Astrocyte (in vitro differentiated cells and primary cell): Measurements from ENCODE around the gene CETN1. TPM values are rescaled to one million over a fixed set of nuclear protein-coding genes. Genes with fewer than 3 reads are reported as not detected.

Experiments
- DNase-seq: peaks from one replicate; pipeline ENCODE4 v3.0.0-alpha.2; 2010; ENCODE audit warnings: low read depth
- FAIRE-seq: peaks from 2 replicates; lab custom pipeline; 2011; peaks lifted over from hg19 to GRCh38; lab: Jason Lieb, UNC
- H2AFZ ChIP-seq: 2 replicates; pipeline ENCODE4 v1.6.0; 2012; ENCODE audit warnings: low read depth, low read length, inconsistent platforms
- H3K27ac ChIP-seq: 2 replicates; pipeline ENCODE4 v1.5.1; 2011; ENCODE audit warnings: low read depth, low read length, inconsistent platforms
- H3K27me3 ChIP-seq: 2 replicates; pipeline ENCODE4 v1.6.0; 2011; ENCODE audit warnings: low read length, inconsistent platforms; ENCODE audit not compliant: insufficient read depth
- H3K36me3 ChIP-seq: 2 replicates; pipeline ENCODE4 v1.5.1; 2011; ENCODE audit warnings: low read length, inconsistent platforms; ENCODE audit not compliant: insufficient read depth
- H3K4me1 ChIP-seq: 2 replicates; pipeline ENCODE4 v1.5.1; 2011; ENCODE audit warnings: low read length, inconsistent platforms; ENCODE audit not compliant: insufficient read depth
- H3K4me2 ChIP-seq: 2 replicates; pipeline ENCODE4 v1.6.0; 2012; ENCODE audit warnings: low read length, inconsistent platforms
- H3K4me3 ChIP-seq: 2 replicates; pipeline ENCODE4 v1.5.1; 2011; ENCODE audit warnings: low read depth, mild to moderate bottlenecking, low read length, inconsistent platforms; ENCODE audit not compliant: insufficient read depth
- H3K79me2 ChIP-seq: 2 replicates; pipeline ENCODE4 v1.6.0; 2012; ENCODE audit warnings: mild to moderate bottlenecking, low read length, inconsistent platforms; ENCODE audit not compliant: insufficient read depth
- H3K9ac ChIP-seq: 2 replicates; pipeline ENCODE4 v1.6.0; 2012; ENCODE audit warnings: mild to moderate bottlenecking, low read length, inconsistent platforms
- H3K9me3 ChIP-seq: 2 replicates; pipeline ENCODE4 v1.5.1; 2012; ENCODE audit warnings: low read depth, mild to moderate bottlenecking, low read length, inconsistent platforms; ENCODE audit not compliant: insufficient read depth
- H4K20me1 ChIP-seq: 2 replicates; pipeline ENCODE4 v1.6.0; 2012; ENCODE audit warnings: low read length, inconsistent platforms; ENCODE audit not compliant: insufficient read depth
- H3K27ac Mint-ChIP-seq: one replicate; pipeline ENCODE4 v1.8.0; 2021; ENCODE audit warnings: mild to moderate bottlenecking, mixed read lengths; ENCODE audit not compliant: unreplicated experiment
- H3K27me3 Mint-ChIP-seq: one replicate; pipeline ENCODE4 v1.8.0; 2021; ENCODE audit warnings: low read depth, mixed read lengths; ENCODE audit not compliant: unreplicated experiment
- H3K36me3 Mint-ChIP-seq: one replicate; pipeline ENCODE4 v1.8.0; 2021; ENCODE audit warnings: low read depth, mixed read lengths; ENCODE audit not compliant: unreplicated experiment
- H3K4me1 Mint-ChIP-seq: one replicate; pipeline ENCODE4 v1.8.0; 2021; ENCODE audit warnings: low read depth, mixed read lengths; ENCODE audit not compliant: unreplicated experiment
- H3K4me3 Mint-ChIP-seq: one replicate; pipeline ENCODE4 v1.8.0; 2021; ENCODE audit warnings: mild to moderate bottlenecking, moderate library complexity, mixed read lengths; ENCODE audit not compliant: unreplicated experiment
- H3K9me3 Mint-ChIP-seq: one replicate; pipeline ENCODE4 v1.8.0; 2021; ENCODE audit warnings: mild to moderate bottlenecking, mixed read lengths; ENCODE audit not compliant: unreplicated experiment
- CTCF ChIP-seq: IDR thresholded peaks from 2 replicates; pipeline ENCODE4 v1.5.1; 2011; ENCODE audit warnings: low read depth, mild to moderate bottlenecking, inconsistent platforms, low read length, moderate library complexity; ENCODE audit not compliant: insufficient read depth
- EZH2 ChIP-seq: IDR thresholded peaks from 2 replicates; pipeline ENCODE4 v1.6.1; 2012; ENCODE audit warnings: mild to moderate bottlenecking, low read length, inconsistent platforms; ENCODE audit not compliant: insufficient read depth
- total RNA-seq: library from RNA; stranded (reverse); gene quantifications from 2 replicates; pipeline ENCODE4 v1.2.1, GENCODE V29; 2021

The CETN1 gene
- total RNA-seq, 1 donor from 2014 or later = not detected

- Histone ChIP-seq H3K36me3 (no peaks in the 10 kb centered on the region), H3K4me1 (no peaks in the 10 kb centered on the region), H3K27me3 (peaks cover 19% of the 10 kb centered on the region), H3K79me2 (no peaks in the 10 kb centered on the region), H3K9ac (no peak overlapping the region), H3K4me3 (no peak overlapping the region), H2AFZ (no peak overlapping the region), H3K27ac (no peak overlapping the region), H3K9me3 (no peaks in the 10 kb centered on the region), H4K20me1 (no peaks in the 10 kb centered on the region), H3K4me2 (peak overlapping the region; percentile 49)
- no peak for TF ChIP-seq EZH2
- no peak overlapping the region for H3K4me3 Mint-ChIP-seq
- H3K27me3 Mint-ChIP-seq = peaks cover 16% of the 10 kb centered on the region
- H3K36me3 Mint-ChIP-seq = no peaks in the 10 kb centered on the region
- H3K27ac Mint-ChIP-seq = no peak overlapping the region
- H3K4me1 Mint-ChIP-seq = no peaks in the 10 kb centered on the region
- DNase-seq = no peak
- FAIRE-seq = no peak
- H3K9me3 Mint-ChIP-seq = no peaks in the 10 kb centered on the region
These were observed 16.2 kb downstream of the CETN1 start for GRCh38 chr18:596288-596881.

GRCh38 chr18:598124-598589, 18.0 kb downstream of the CETN1 start:
- Mint-ChIP-seq H3K27ac (no peak overlapping the region), H3K4me3 (peak overlapping the region; percentile 43)

GRCh38 chr18:600107-600506, 19.9 kb downstream of the CETN1 start:
- Histone ChIP-seq H3K79me2 (no peaks in the 10 kb centered on the region), H2AFZ (no peak overlapping the region), H3K36me3 (no peaks in the 10 kb centered on the region), H3K9me3 (no peaks in the 10 kb centered on the region), H3K27me3 (peaks cover 28% of the 10 kb centered on the region), H3K4me2 (no peak overlapping the region), H4K20me1 (no peaks in the 10 kb centered on the region), H3K4me3 (no peak overlapping the region), H3K9ac (no peak overlapping the region), H3K4me1 (no peaks in the 10 kb centered on the region), H3K27ac (no peak overlapping the region)
- Mint-ChIP-seq H3K4me1 (no peaks in the 10 kb centered on the region), H3K9me3 (peaks cover 3% of the 10 kb centered on the region), H3K27ac (no peak overlapping the region), H3K36me3 (no peaks in the 10 kb centered on the region), H3K27me3 (peaks cover 29% of the 10 kb centered on the region), H3K4me3 (no peak overlapping the region)
- DNase-seq (no peak), FAIRE-seq (no peak)
- TF ChIP-seq CTCF (no peak), EZH2 (no peak)

More at GRCh38 chr18:598124-598589, 18.0 kb downstream of the CETN1 start:
- Mint-ChIP-seq H3K27me3 (peaks cover 28% of the 10 kb centered on the region), H3K9me3 (peaks cover 3% of the 10 kb centered on the region), H3K36me3 (no peaks in the 10 kb centered on the region), H3K4me1 (no peaks in the 10 kb centered on the region)
- TF ChIP-seq EZH2 = no peak
- TF ChIP-seq CTCF = no peak
- Histone ChIP-seq H4K20me1 (no peaks in the 10 kb centered on the region), H3K27ac (no peak overlapping the region), H3K4me2 (no peak overlapping the region), H3K4me3 (no peak overlapping the region), H3K79me2 (no peaks in the 10 kb centered on the region), H3K4me1 (no peaks in the 10 kb centered on the region), H2AFZ (no peak overlapping the region), H3K27me3 (peaks cover 31% of the 10 kb centered on the region), H3K36me3 (no peaks in the 10 kb centered on the region), H3K9ac (no peak overlapping the region), H3K9me3 (no peaks in the 10 kb centered on the region)
- DNase-seq (no peak), FAIRE-seq (no peak)
